HG02970 (cell line): ENCODE measurements around the gene SNRNP35.
"Not testable (repeated sequence)": the region's sequence is repeated elsewhere in the genome, so short reads cannot be mapped to it uniquely, and the experiment has no call there.

Experiments used
- ATAC-seq: cut with Tn5 transposase; IDR thresholded peaks from one replicate; pipeline ENCODE4 v1.9.1; 2021; ENCODE audit warnings: mild to moderate bottlenecking, moderate library complexity, moderate number of reproducible peaks; ENCODE audit not compliant: unreplicated experiment, low FRiP score

SNRNP35 gene

GRCh38 chr12:123446333-123446713 is 11.6 kb upstream of the SNRNP35 start:
- ATAC-seq = no peak

GRCh38 chr12:123449249-123449733 is 8.6 kb upstream of the SNRNP35 start:
- ATAC-seq = no peak

GRCh38 chr12:123449856-123450255 is 8.1 kb upstream of the SNRNP35 start:
- no peak for ATAC-seq

- no peak for ATAC-seq
Observed at GRCh38 chr12:123450636-123451035, 7.3 kb upstream of the SNRNP35 start.

- ATAC-seq = not testable (repeated sequence)
Observed at GRCh38 chr12:123452276-123452550, 5.7 kb upstream of the SNRNP35 start.

- no peak for ATAC-seq
Observed at GRCh38 chr12:123453165-123453564, 4.8 kb upstream of the SNRNP35 start.

GRCh38 chr12:123463174-123463573 is 5.2 kb downstream of the SNRNP35 start:
- not testable (repeated sequence) for ATAC-seq

- ATAC-seq = no peak
Observed at GRCh38 chr12:123465084-123465483, 7.1 kb downstream of the SNRNP35 start.

- ATAC-seq = no peak
Observed at GRCh38 chr12:123468786-123469185, 10.8 kb downstream of the SNRNP35 start.

GRCh38 chr12:123469978-123470377 is 12.0 kb downstream of the SNRNP35 start:
- no peak for ATAC-seq

- no peak for ATAC-seq
Observed at GRCh38 chr12:123471374-123472068, 13.6 kb downstream of the SNRNP35 start.

- ATAC-seq = no peak
Observed at GRCh38 chr12:123472438-123472849, 14.5 kb downstream of the SNRNP35 start.

- no peak for ATAC-seq
Observed at GRCh38 chr12:123474485-123475245, 16.7 kb downstream of the SNRNP35 start.

GRCh38 chr12:123475246-123475703 is 17.3 kb downstream of the SNRNP35 start:
- ATAC-seq = no peak

GRCh38 chr12:123478069-123478468 is 20.1 kb downstream of the SNRNP35 start:
- ATAC-seq = no peak

GRCh38 chr12:123478762-123479161 is 20.8 kb downstream of the SNRNP35 start:
- ATAC-seq = no peak

- no peak for ATAC-seq
Observed at GRCh38 chr12:123479442-123480180, 21.7 kb downstream of the SNRNP35 start.

GRCh38 chr12:123481251-123481650 is 23.3 kb downstream of the SNRNP35 start:
- not testable (repeated sequence) for ATAC-seq

- no peak for ATAC-seq
Observed at GRCh38 chr12:123482876-123483275, 24.9 kb downstream of the SNRNP35 start.

GRCh38 chr12:123483602-123484248 is 25.8 kb downstream of the SNRNP35 start:
- no peak for ATAC-seq

- ATAC-seq = no peak
Observed at GRCh38 chr12:123485756-123486155, 27.8 kb downstream of the SNRNP35 start.
